AG04450 (cell line): ENCODE measurements around the gene CHCHD6. TPM values are rescaled to one million over a fixed set of nuclear protein-coding genes. Genes with fewer than 3 reads are reported as not detected.

Source experiments
- CTCF ChIA-PET: fragments of 300-600, 350-600 bp; formaldehyde crosslinking; extraction: SDS; loops from one replicate; lab custom pipeline; 2022; ENCODE audit warnings: antibody characterized with exemption, inconsistent platforms; lab: Charles Lee
- POLR2A ChIA-PET: fragments of 350-600 bp; formaldehyde crosslinking; extraction: SDS; loops from one replicate; lab custom pipeline; 2021; ENCODE audit warnings: antibody characterized with exemption, inconsistent platforms; lab: Yijun Ruan, JAX
- DNase-seq: peaks from one replicate; pipeline ENCODE4 v3.0.0-alpha.2; 2011; ENCODE audit warnings: low read depth, low spot score
- H3K27ac ChIP-seq: one replicate; pipeline ENCODE4 v1.5.1; 2012; ENCODE audit warnings: low read depth, low read length, control low read depth
- H3K27me3 ChIP-seq: one replicate; pipeline ENCODE4 v1.6.0; 2012; ENCODE audit warnings: low read length; ENCODE audit not compliant: control insufficient read depth, insufficient read depth
- H3K4me3 ChIP-seq: 2 replicates; pipeline ENCODE4 v1.5.1; 2011; ENCODE audit warnings: mild to moderate bottlenecking, low read depth, low read length, control low read depth
- H3K9me3 ChIP-seq: 2 replicates; pipeline ENCODE4 v1.5.1; 2012; ENCODE audit warnings: low read length; ENCODE audit not compliant: control insufficient read depth, insufficient read depth
- CTCF ChIP-seq: IDR thresholded peaks from 2 replicates; pipeline ENCODE4 v1.5.1; 2011; ENCODE audit warnings: low read depth, low read length, control low read depth, inconsistent platforms
- polyA plus RNA-seq: library from polyadenylated mRNA; depleted of rRNA; stranded (reverse); fragments of >200 nt; gene quantifications from 2 replicates; pipeline ENCODE4 v1.2.3, GENCODE V29; 2011

The CHCHD6 gene
- polyA plus RNA-seq, 1 experiment, result 14.0 TPM

GRCh38 chr3:126851934-126852333 is 147.9 kb downstream of the CHCHD6 start:
- no peak overlapping the region for H3K4me3 ChIP-seq
- no peak for DNase-seq
- no peaks in the 10 kb centered on the region for H3K27me3 ChIP-seq
- ChIA-PET POLR2A (no interaction called here), CTCF (interaction anchor here (0.8 to 2.8 kb wide), 2 partner anchors 17 to 100 kb away, joined by 5 to 12 read pairs; no protein-coding TSS in a partner anchor)
- no peak overlapping the region for H3K27ac ChIP-seq
- TF ChIP-seq CTCF, result no peak
- H3K9me3 ChIP-seq, result no peaks in the 10 kb centered on the region

GRCh38 chr3:126852511-126852910 is 148.5 kb downstream of the CHCHD6 start:
- TF ChIP-seq CTCF, result no peak
- ChIA-PET POLR2A (no interaction called here), CTCF (no interaction called here)

DNA sequence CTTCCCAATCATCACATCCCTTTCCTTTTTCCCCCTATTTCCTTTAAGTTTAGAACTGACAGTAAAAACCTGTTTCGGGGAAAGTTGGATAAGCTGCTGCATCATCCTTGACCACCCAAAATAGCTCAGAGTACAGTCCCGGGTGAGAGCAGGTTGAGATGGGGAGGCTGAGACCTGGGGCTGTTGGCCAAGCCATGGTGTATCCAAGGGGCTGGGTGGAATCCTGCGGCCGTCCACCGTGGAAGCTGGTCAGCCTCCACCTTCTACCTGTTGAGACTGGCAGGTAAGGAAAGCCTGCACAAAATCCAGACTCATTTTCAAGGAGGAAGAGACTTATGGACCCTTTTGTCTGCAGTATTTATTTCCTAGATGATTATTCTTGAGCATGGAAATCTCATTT is 150.6 kb downstream of the CHCHD6 start:
- no peak for DNase-seq
- Histone ChIP-seq H3K4me3 (no peak overlapping the region), H3K27ac (no peak overlapping the region), H3K9me3 (no peaks in the 10 kb centered on the region), H3K27me3 (no peaks in the 10 kb centered on the region)
- TF ChIP-seq CTCF, result no peak
- ChIA-PET CTCF (interaction anchor here (1.2 kb wide), 1 partner anchor 128 kb away, joined by 4 read pairs; the partner anchor contains the start of gene PLXNA1), POLR2A (no interaction called here)

More at GRCh38 chr3:126852511-126852910, 148.5 kb downstream of the CHCHD6 start:
- Histone ChIP-seq H3K4me3 (no peak overlapping the region), H3K27me3 (no peaks in the 10 kb centered on the region), H3K27ac (no peak overlapping the region), H3K9me3 (no peaks in the 10 kb centered on the region)
- DNase-seq, result no peak

DNA sequence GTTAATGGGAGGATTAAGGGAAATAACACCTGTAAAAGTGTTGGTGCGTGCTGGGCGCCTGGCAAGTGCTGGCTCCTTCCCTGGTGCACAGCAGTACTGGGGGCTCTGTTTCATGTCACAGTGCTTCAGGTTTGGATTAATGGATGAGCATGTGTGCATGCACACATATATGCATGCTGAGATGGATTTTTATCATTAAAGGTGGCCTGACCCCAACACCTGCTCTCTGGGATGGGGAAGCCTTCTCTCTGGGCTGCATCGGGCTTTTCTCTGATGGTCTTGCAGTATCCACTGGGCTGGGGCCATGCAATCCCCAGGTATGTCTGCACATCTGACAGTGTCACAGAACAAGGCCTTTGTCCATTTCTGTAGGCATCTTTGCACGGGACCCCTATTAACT is 151.3 kb downstream of the CHCHD6 start:
- TF ChIP-seq CTCF, result no peak
- no peak for DNase-seq
- POLR2A ChIA-PET, result no interaction called here
- Histone ChIP-seq H3K4me3 (no peak overlapping the region), H3K9me3 (no peaks in the 10 kb centered on the region), H3K27ac (no peak overlapping the region), H3K27me3 (no peaks in the 10 kb centered on the region)
- CTCF ChIA-PET, result interaction anchor here (1.2 kb wide), 1 partner anchor 127 kb away, joined by 4 read pairs; the partner anchor contains the start of gene PLXNA1

DNA sequence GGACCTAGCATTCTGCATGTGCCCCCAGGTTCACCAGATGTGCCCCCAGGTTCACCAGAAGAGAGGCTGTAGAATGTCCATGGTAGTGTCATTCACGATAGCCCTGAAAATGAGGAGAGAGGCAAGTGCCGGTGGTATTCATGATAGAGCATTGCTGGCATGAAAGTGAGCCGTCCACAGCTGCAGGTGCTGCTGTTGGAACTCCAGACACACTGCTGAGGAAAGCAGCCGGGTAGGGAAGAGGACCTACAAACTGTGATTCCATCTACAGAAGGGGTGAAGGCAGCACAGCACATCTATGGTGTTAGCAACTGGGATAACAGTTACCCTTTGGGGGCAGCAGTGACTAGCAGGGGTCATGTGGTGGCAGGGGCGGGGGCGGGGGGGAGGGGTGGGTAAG is 153.9 kb downstream of the CHCHD6 start:
- no peak for TF ChIP-seq CTCF
- ChIA-PET POLR2A (no interaction called here), CTCF (no interaction called here)
- no peaks in the 10 kb centered on the region for H3K9me3 ChIP-seq
- H3K4me3 ChIP-seq, result no peak overlapping the region
- H3K27ac ChIP-seq, result no peak overlapping the region
- DNase-seq, result no peak
- H3K27me3 ChIP-seq, result no peaks in the 10 kb centered on the region
